Gastroesophageal sphincter (tissue), 4 donors: ENCODE measurements around the gene MICAL3. TPM values are rescaled to one million over a fixed set of nuclear protein-coding genes. Genes with fewer than 3 reads are reported as not detected.

Experiments
- ATAC-seq: fragments of 150-250 bp; one replicate; pipeline ENCODE4 v1.9.1; 2016; ENCODE audit warnings: mild to moderate bottlenecking, moderate library complexity
- H3K27ac ChIP-seq, 4 donors: fragments of 200-600 bp; sonication (generic) in 3 of 4; 1 replicate in 3 of 4; 2 replicates in 1 of 4; pipeline ENCODE4 v1.5.1; 2016 to 2019
- H3K27me3 ChIP-seq: fragments of 200-600 bp; sonication (generic); one replicate; pipeline ENCODE4 v1.5.1; 2019
- H3K36me3 ChIP-seq, 2 donors: fragments of 200-600 bp; sonication (generic); one replicate each; pipeline ENCODE4 v1.5.1; 2019; ENCODE audit warnings: control low read depth in 1 of 2
- H3K4me1 ChIP-seq, 3 donors: fragments of 200-600 bp; sonication (generic); 1 replicate in 2 of 3; 2 replicates in 1 of 3; pipeline ENCODE4 v1.5.1; 2016 to 2019; ENCODE audit warnings: control low read depth in 2 of 3
- H3K4me3 ChIP-seq, 2 donors: fragments of 200-600 bp; sonication (generic); one replicate each; pipeline ENCODE4 v1.5.1; 2019; ENCODE audit warnings: mild to moderate bottlenecking in 1 of 2, moderate library complexity in 1 of 2
- H3K9me3 ChIP-seq, 3 donors: fragments of 200-600 bp; sonication (generic); one replicate each; pipeline ENCODE4 v1.5.1; 2017 to 2019; ENCODE audit warnings: control low read depth in 2 of 3
- EP300 ChIP-seq: sonication (generic); formaldehyde crosslinking; IDR thresholded peaks from one replicate; pipeline ENCODE4 v1.6.1; 2017; ENCODE audit warnings: antibody characterized with exemption, mild to moderate bottlenecking
- POLR2A ChIP-seq, 2 donors: fragments of 450-650 bp; IDR thresholded peaks; one replicate each; pipeline ENCODE4 v1.6.1; 2017; ENCODE audit warnings: antibody characterized with exemption in 2 of 2, mild to moderate bottlenecking in 2 of 2, moderate library complexity in 1 of 2
- POLR2AphosphoS5 ChIP-seq: sonication (generic); formaldehyde crosslinking; IDR thresholded peaks from one replicate; pipeline ENCODE4 v1.6.1; 2017; ENCODE audit warnings: antibody characterized with exemption
- WGBS, 2 donors: methylation state at CpG; one replicate each; pipeline ENCODE4 v1.1.5; 2018; ENCODE audit warnings: low coverage in 1 of 2; 5-methylcytosine and 5-hydroxymethylcytosine counted together
- total RNA-seq, 4 donors: library from RNA; depleted of rRNA; stranded (reverse); fragments of >200 nt; gene quantifications; one replicate each; pipeline ENCODE4 v1.1.0, GENCODE V29; 2016
- TF ChIP-seq, protein P1 (sequence below), 4 experiments: fragments of 200-600 bp in 2 of 4; fragments of 450-650 bp in 2 of 4; sonication (generic) in 1 of 4; IDR thresholded peaks; one replicate each; pipeline ENCODE4 v1.5.1; 2017 to 2019; ENCODE audit warnings: antibody characterized with exemption in 4 of 4, mild to moderate bottlenecking in 2 of 4, moderate library complexity in 2 of 4

MICAL3 gene
- total RNA-seq, 4 donors from 2014 or later: 37.3 to 120 (median 51.5) TPM

GRCh38 chr22:17950651-17951214 is 73.6 kb downstream of the MICAL3 start:
- H3K9me3 ChIP-seq: no peaks in the 10 kb centered on the region
- H3K27ac ChIP-seq: peak overlapping the region in 3 of 4 donors; percentile 20 to 31 (median 29)
- H3K36me3 ChIP-seq: no peaks in the 10 kb centered on the region
- peaks cover 0 to 83% (median 21%) of the 10 kb centered on the region in 3 donors for H3K4me1 ChIP-seq
- no peak for ATAC-seq
- H3K27me3 ChIP-seq: no peaks in the 10 kb centered on the region
- 27 to 100% methylated on average over 1 to 3 of the region's 10 CpGs for WGBS, 2 donors
- no peak for TF ChIP-seq POLR2A (IDR thresholded peaks at IDR 0.05)
- TF ChIP-seq, protein P1, sequence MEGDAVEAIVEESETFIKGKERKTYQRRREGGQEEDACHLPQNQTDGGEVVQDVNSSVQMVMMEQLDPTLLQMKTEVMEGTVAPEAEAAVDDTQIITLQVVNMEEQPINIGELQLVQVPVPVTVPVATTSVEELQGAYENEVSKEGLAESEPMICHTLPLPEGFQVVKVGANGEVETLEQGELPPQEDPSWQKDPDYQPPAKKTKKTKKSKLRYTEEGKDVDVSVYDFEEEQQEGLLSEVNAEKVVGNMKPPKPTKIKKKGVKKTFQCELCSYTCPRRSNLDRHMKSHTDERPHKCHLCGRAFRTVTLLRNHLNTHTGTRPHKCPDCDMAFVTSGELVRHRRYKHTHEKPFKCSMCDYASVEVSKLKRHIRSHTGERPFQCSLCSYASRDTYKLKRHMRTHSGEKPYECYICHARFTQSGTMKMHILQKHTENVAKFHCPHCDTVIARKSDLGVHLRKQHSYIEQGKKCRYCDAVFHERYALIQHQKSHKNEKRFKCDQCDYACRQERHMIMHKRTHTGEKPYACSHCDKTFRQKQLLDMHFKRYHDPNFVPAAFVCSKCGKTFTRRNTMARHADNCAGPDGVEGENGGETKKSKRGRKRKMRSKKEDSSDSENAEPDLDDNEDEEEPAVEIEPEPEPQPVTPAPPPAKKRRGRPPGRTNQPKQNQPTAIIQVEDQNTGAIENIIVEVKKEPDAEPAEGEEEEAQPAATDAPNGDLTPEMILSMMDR (IDR thresholded peaks at IDR 0.05): no peak
- no peak for TF ChIP-seq EP300
- TF ChIP-seq POLR2AphosphoS5: no peak
- no peak overlapping the region for H3K4me3 ChIP-seq

- 87 to 93% methylated on average over 5 to 14 of the region's 14 CpGs for WGBS, 2 donors
- H3K27me3 ChIP-seq: no peaks in the 10 kb centered on the region
- TF ChIP-seq POLR2AphosphoS5: no peak
- TF ChIP-seq EP300: no peak
- no peak for TF ChIP-seq POLR2A (IDR thresholded peaks at IDR 0.05)
- TF ChIP-seq, protein P1 (IDR thresholded peaks at IDR 0.05): no peak
- ATAC-seq: no peak
- H3K36me3 ChIP-seq: no peaks in the 10 kb centered on the region
- H3K4me1 ChIP-seq: peaks cover 3 to 83% (median 28%) of the 10 kb centered on the region in 3 donors
- H3K27ac ChIP-seq: peak overlapping the region in 1 of 4 donors; percentile 20
- no peaks in the 10 kb centered on the region for H3K9me3 ChIP-seq
- H3K4me3 ChIP-seq: no peak overlapping the region
Observed at GRCh38 chr22:17949642-17950473, 74.5 kb downstream of the MICAL3 start.

- no peak for ATAC-seq
- Histone ChIP-seq H3K4me1 (peaks cover 5 to 86% (median 39%) of the 10 kb centered on the region in 3 donors), H3K4me3 (no peak overlapping the region), H3K9me3 (no peaks in the 10 kb centered on the region), H3K27ac (no peak overlapping the region), H3K36me3 (no peaks in the 10 kb centered on the region), H3K27me3 (no peaks in the 10 kb centered on the region)
- no peak for TF ChIP-seq POLR2AphosphoS5
- TF ChIP-seq EP300: no peak
- TF ChIP-seq POLR2A (IDR thresholded peaks at IDR 0.05): no peak
- TF ChIP-seq, protein P1 (IDR thresholded peaks at IDR 0.05): no peak
- WGBS, 2 donors: no CpG with 5 or more reads among the region's 9 CpGs
Observed at GRCh38 chr22:17948101-17948500, 76.3 kb downstream of the MICAL3 start.

- peak overlapping the region in 3 of 4 donors; percentile 74 to 84 (median 78) for H3K27ac ChIP-seq
- H3K4me3 ChIP-seq: no peak overlapping the region
- H3K27me3 ChIP-seq: no peaks in the 10 kb centered on the region
- no peaks in the 10 kb centered on the region for H3K36me3 ChIP-seq
- no peaks in the 10 kb centered on the region for H3K9me3 ChIP-seq
- H3K4me1 ChIP-seq: peaks cover 5 to 86% (median 43%) of the 10 kb centered on the region in 3 donors
- ATAC-seq: no peak
- 53 to 57% methylated on average over 5 to 6 of the region's 9 CpGs for WGBS, 2 donors
- TF ChIP-seq POLR2AphosphoS5 (no peak), EP300 (no peak), POLR2A (IDR thresholded peaks at IDR 0.05) (no peak)
- TF ChIP-seq, protein P1 (IDR thresholded peaks at IDR 0.05): no peak
Observed at GRCh38 chr22:17946662-17947367, 77.5 kb downstream of the MICAL3 start.
